ENCODE measurements around the gene JMJD7. TPM values are rescaled to one million over a fixed set of nuclear protein-coding genes. Genes with fewer than 3 reads are reported as not detected.

Gene JMJD7
- polyA plus RNA-seq, 4 donors, result 6.8 to 11.4 (median 8.8) TPM

GRCh38 chr15:41788262-41788661 lies 39.6 kb upstream of the JMJD7 start:
- Histone ChIP-seq H3K36me3 (ENCODE audit: control insufficient read depth in 3 of 3, insufficient read depth in 2 of 3, low read depth in 1 of 3, low read length in 3 of 3) (peaks cover 0 to 15% (median 0%) of the 10 kb centered on the region in 3 donors), H3K4me3 (ENCODE audit: low read depth in 1 of 3, low read length in 3 of 3) (no peak overlapping the region), H3K27me3 (ENCODE audit: control insufficient read depth in 3 of 3, insufficient read depth in 3 of 3, low read length in 3 of 3) (no peaks in the 10 kb centered on the region), H3K27ac (ENCODE audit: low read depth in 1 of 3, low read length in 2 of 3) (peak overlapping the region in 2 of 3 donors; percentile 82 to 92), H3K4me1 (ENCODE audit: control insufficient read depth in 3 of 3, insufficient read depth in 2 of 3, low read depth in 1 of 3, low read length in 2 of 3) (peaks cover 10 to 58% (median 16%) of the 10 kb centered on the region in 3 donors), H3K9me3 (ENCODE audit: control insufficient read depth in 2 of 2, insufficient read depth in 1 of 2, low read depth in 1 of 2, low read length in 1 of 2) (no peaks in the 10 kb centered on the region)
- WGBS, 3 donors, result 61 to 68% (median 64%) methylated on average over 3 of the region's 3 CpGs
- no peak for DNase-seq
- FAIRE-seq, result no peak

GRCh38 chr15:41789236-41789635 lies 38.7 kb upstream of the JMJD7 start:
- Histone ChIP-seq H3K4me3 (ENCODE audit: low read depth in 1 of 3, low read length in 3 of 3) (peak overlapping the region in 1 of 3 donors; percentile 14), H3K36me3 (ENCODE audit: control insufficient read depth in 3 of 3, insufficient read depth in 2 of 3, low read depth in 1 of 3, low read length in 3 of 3) (peaks cover 0 to 9% (median 0%) of the 10 kb centered on the region in 3 donors), H3K9me3 (ENCODE audit: control insufficient read depth in 2 of 2, insufficient read depth in 1 of 2, low read depth in 1 of 2, low read length in 1 of 2) (no peaks in the 10 kb centered on the region), H3K27me3 (ENCODE audit: control insufficient read depth in 3 of 3, insufficient read depth in 3 of 3, low read length in 3 of 3) (no peaks in the 10 kb centered on the region), H3K4me1 (ENCODE audit: control insufficient read depth in 3 of 3, insufficient read depth in 2 of 3, low read depth in 1 of 3, low read length in 2 of 3) (peaks cover 10 to 53% (median 16%) of the 10 kb centered on the region in 3 donors), H3K27ac (ENCODE audit: low read depth in 1 of 3, low read length in 2 of 3) (peak overlapping the region in 2 of 3 donors; percentile 82 to 92)
- DNase-seq, result peak; percentile 90 to 92
- FAIRE-seq, result no peak
- WGBS, 3 donors, result 16 to 54% (median 40%) methylated on average over 4 of the region's 4 CpGs

GRCh38 chr15:41789662-41790061 lies 38.2 kb upstream of the JMJD7 start:
- no peaks in the 10 kb centered on the region for H3K9me3 ChIP-seq (ENCODE audit: control insufficient read depth in 2 of 2, insufficient read depth in 1 of 2, low read depth in 1 of 2, low read length in 1 of 2)
- H3K27ac ChIP-seq (ENCODE audit: low read depth in 1 of 3, low read length in 2 of 3), result peak overlapping the region in 2 of 3 donors; percentile 76 to 92
- H3K4me1 ChIP-seq (ENCODE audit: control insufficient read depth in 3 of 3, insufficient read depth in 2 of 3, low read depth in 1 of 3, low read length in 2 of 3), result peaks cover 10 to 53% (median 16%) of the 10 kb centered on the region in 3 donors
- no peak for FAIRE-seq
- DNase-seq, result no peak
- peak overlapping the region in 1 of 3 donors; percentile 14 for H3K4me3 ChIP-seq (ENCODE audit: low read depth in 1 of 3, low read length in 3 of 3)
- H3K27me3 ChIP-seq (ENCODE audit: control insufficient read depth in 3 of 3, insufficient read depth in 3 of 3, low read length in 3 of 3), result no peaks in the 10 kb centered on the region
- H3K36me3 ChIP-seq (ENCODE audit: control insufficient read depth in 3 of 3, insufficient read depth in 2 of 3, low read depth in 1 of 3, low read length in 3 of 3), result peaks cover 0 to 9% (median 0%) of the 10 kb centered on the region in 3 donors

- DNase-seq, result no peak
- no peaks in the 10 kb centered on the region for H3K27me3 ChIP-seq (ENCODE audit: control insufficient read depth in 3 of 3, insufficient read depth in 3 of 3, low read length in 3 of 3)
- peaks cover 0 to 9% (median 0%) of the 10 kb centered on the region in 3 donors for H3K36me3 ChIP-seq (ENCODE audit: control insufficient read depth in 3 of 3, insufficient read depth in 2 of 3, low read depth in 1 of 3, low read length in 3 of 3)
- FAIRE-seq, result no peak
- H3K4me3 ChIP-seq (ENCODE audit: low read depth in 1 of 3, low read length in 3 of 3), result no peak overlapping the region
- no peaks in the 10 kb centered on the region for H3K9me3 ChIP-seq (ENCODE audit: control insufficient read depth in 2 of 2, insufficient read depth in 1 of 2, low read depth in 1 of 2, low read length in 1 of 2)
- 93 to 97% (median 95%) methylated on average over 3 of the region's 3 CpGs for WGBS, 3 donors
- peak overlapping the region in 2 of 3 donors; percentile 76 to 92 for H3K27ac ChIP-seq (ENCODE audit: low read depth in 1 of 3, low read length in 2 of 3)
- H3K4me1 ChIP-seq (ENCODE audit: control insufficient read depth in 3 of 3, insufficient read depth in 2 of 3, low read depth in 1 of 3, low read length in 2 of 3), result peaks cover 10 to 55% (median 16%) of the 10 kb centered on the region in 3 donors
These were observed 37.7 kb upstream of the JMJD7 start for GRCh38 chr15:41790169-41790568.

GRCh38 chr15:41790756-41791546 lies 36.9 kb upstream of the JMJD7 start:
- Histone ChIP-seq H3K9me3 (ENCODE audit: control insufficient read depth in 2 of 2, insufficient read depth in 1 of 2, low read depth in 1 of 2, low read length in 1 of 2) (no peaks in the 10 kb centered on the region), H3K27ac (ENCODE audit: low read depth in 1 of 3, low read length in 2 of 3) (peak overlapping the region; percentile 29 to 92 (median 76)), H3K4me1 (ENCODE audit: control insufficient read depth in 3 of 3, insufficient read depth in 2 of 3, low read depth in 1 of 3, low read length in 2 of 3) (peaks cover 10 to 60% (median 16%) of the 10 kb centered on the region in 3 donors), H3K36me3 (ENCODE audit: control insufficient read depth in 3 of 3, insufficient read depth in 2 of 3, low read depth in 1 of 3, low read length in 3 of 3) (peaks cover 0 to 9% (median 0%) of the 10 kb centered on the region in 3 donors), H3K4me3 (ENCODE audit: low read depth in 1 of 3, low read length in 3 of 3) (no peak overlapping the region), H3K27me3 (ENCODE audit: control insufficient read depth in 3 of 3, insufficient read depth in 3 of 3, low read length in 3 of 3) (no peaks in the 10 kb centered on the region)
- DNase-seq (peak; percentile 75 to 79), FAIRE-seq (no peak)
- WGBS, 3 donors, result 58 to 64% (median 60%) methylated on average over 5 of the region's 5 CpGs

GRCh38 chr15:41791547-41791937 lies 36.4 kb upstream of the JMJD7 start:
- DNase-seq (no peak), FAIRE-seq (no peak)
- Histone ChIP-seq H3K4me3 (ENCODE audit: low read depth in 1 of 3, low read length in 3 of 3) (no peak overlapping the region), H3K9me3 (ENCODE audit: control insufficient read depth in 2 of 2, insufficient read depth in 1 of 2, low read depth in 1 of 2, low read length in 1 of 2) (no peaks in the 10 kb centered on the region), H3K27me3 (ENCODE audit: control insufficient read depth in 3 of 3, insufficient read depth in 3 of 3, low read length in 3 of 3) (no peaks in the 10 kb centered on the region), H3K27ac (ENCODE audit: low read depth in 1 of 3, low read length in 2 of 3) (peak overlapping the region; percentile 29 to 92 (median 38)), H3K4me1 (ENCODE audit: control insufficient read depth in 3 of 3, insufficient read depth in 2 of 3, low read depth in 1 of 3, low read length in 2 of 3) (peaks cover 12 to 66% (median 16%) of the 10 kb centered on the region in 3 donors), H3K36me3 (ENCODE audit: control insufficient read depth in 3 of 3, insufficient read depth in 2 of 3, low read depth in 1 of 3, low read length in 3 of 3) (peaks cover 0 to 9% (median 0%) of the 10 kb centered on the region in 3 donors)
- 88 to 97% (median 92%) methylated on average over 4 of the region's 4 CpGs for WGBS, 3 donors

GRCh38 chr15:41792000-41792637 lies 35.8 kb upstream of the JMJD7 start:
- Histone ChIP-seq H3K9me3 (ENCODE audit: control insufficient read depth in 2 of 2, insufficient read depth in 1 of 2, low read depth in 1 of 2, low read length in 1 of 2) (no peaks in the 10 kb centered on the region), H3K27ac (ENCODE audit: low read depth in 1 of 3, low read length in 2 of 3) (peak overlapping the region in 1 of 3 donors; percentile 92), H3K4me3 (ENCODE audit: low read depth in 1 of 3, low read length in 3 of 3) (no peak overlapping the region), H3K4me1 (ENCODE audit: control insufficient read depth in 3 of 3, insufficient read depth in 2 of 3, low read depth in 1 of 3, low read length in 2 of 3) (peaks cover 11 to 72% (median 18%) of the 10 kb centered on the region in 3 donors), H3K27me3 (ENCODE audit: control insufficient read depth in 3 of 3, insufficient read depth in 3 of 3, low read length in 3 of 3) (no peaks in the 10 kb centered on the region), H3K36me3 (ENCODE audit: control insufficient read depth in 3 of 3, insufficient read depth in 2 of 3, low read depth in 1 of 3, low read length in 3 of 3) (peaks cover 0 to 9% (median 0%) of the 10 kb centered on the region in 3 donors)
- no peak for FAIRE-seq
- DNase-seq, result no peak
- 90 to 93% (median 90%) methylated on average over 5 of the region's 5 CpGs for WGBS, 3 donors

- DNase-seq (no peak), FAIRE-seq (no peak)
- H3K36me3 ChIP-seq (ENCODE audit: control insufficient read depth in 3 of 3, insufficient read depth in 2 of 3, low read depth in 1 of 3, low read length in 3 of 3), result peaks cover 0 to 13% (median 0%) of the 10 kb centered on the region in 3 donors
- 82 to 88% (median 86%) methylated on average over 4 of the region's 4 CpGs for WGBS, 3 donors
- no peak overlapping the region for H3K27ac ChIP-seq (ENCODE audit: low read depth in 1 of 3, low read length in 2 of 3)
- H3K27me3 ChIP-seq (ENCODE audit: control insufficient read depth in 3 of 3, insufficient read depth in 3 of 3, low read length in 3 of 3), result no peaks in the 10 kb centered on the region
- no peak overlapping the region for H3K4me3 ChIP-seq (ENCODE audit: low read depth in 1 of 3, low read length in 3 of 3)
- H3K9me3 ChIP-seq (ENCODE audit: control insufficient read depth in 2 of 2, insufficient read depth in 1 of 2, low read depth in 1 of 2, low read length in 1 of 2), result no peaks in the 10 kb centered on the region
- H3K4me1 ChIP-seq (ENCODE audit: control insufficient read depth in 3 of 3, insufficient read depth in 2 of 3, low read depth in 1 of 3, low read length in 2 of 3), result peaks cover 8 to 62% (median 18%) of the 10 kb centered on the region in 3 donors
These were observed 33.8 kb upstream of the JMJD7 start for GRCh38 chr15:41794081-41794480.
